Keratinocyte (primary cell): ENCODE data around the gene RPS16. TPM values are rescaled to one million over a fixed set of nuclear protein-coding genes. Genes with fewer than 3 reads are reported as not detected.

Experiments used
- DNase-seq: peaks from one replicate; pipeline ENCODE4 v3.0.0-alpha.2; 2011; ENCODE audit warnings: low read depth, missing footprints, low spot score
- FAIRE-seq: peaks from 2 replicates; lab custom pipeline; 2011; peaks lifted over from hg19 to GRCh38; lab: Jason Lieb, UNC
- H2AFZ ChIP-seq: 2 replicates; pipeline ENCODE4 v1.6.0; 2012; ENCODE audit warnings: low read length, control low read depth, inconsistent platforms; ENCODE audit not compliant: control insufficient read depth
- H3K27ac ChIP-seq: 2 replicates; pipeline ENCODE4 v1.5.1; 2011; ENCODE audit warnings: low read length; ENCODE audit not compliant: control insufficient read depth, insufficient read depth
- H3K27me3 ChIP-seq: 3 replicates; pipeline ENCODE4 v1.6.0; 2011; ENCODE audit warnings: low read length; ENCODE audit not compliant: control insufficient read depth, insufficient read depth; ENCODE audit errors: extremely low read depth
- H3K36me3 ChIP-seq, 2 experiments: 2 replicates in 1 of 2; 3 replicates in 1 of 2; pipeline ENCODE4 v1.5.1; 2011; ENCODE audit warnings: low read length in 2 of 2, mild to moderate bottlenecking in 1 of 2; ENCODE audit not compliant: control insufficient read depth in 2 of 2, insufficient read depth in 2 of 2; ENCODE audit errors: extremely low read depth in 1 of 2
- H3K4me1 ChIP-seq: 3 replicates; pipeline ENCODE4 v1.5.1; 2011; ENCODE audit warnings: low read length; ENCODE audit not compliant: control insufficient read depth, insufficient read depth; ENCODE audit errors: extremely low read depth
- H3K4me2 ChIP-seq: 3 replicates; pipeline ENCODE4 v1.6.0; 2011; ENCODE audit warnings: low read depth, low read length; ENCODE audit not compliant: control insufficient read depth, insufficient read depth; ENCODE audit errors: extremely low read depth
- H3K4me3 ChIP-seq, 3 experiments: fragments of 200-600 bp in 1 of 3; sonication (generic) in 1 of 3; 2 replicates in 2 of 3; 3 replicates in 1 of 3; pipeline ENCODE4 v1.5.1; 2011 to 2016; ENCODE audit warnings: low read length in 3 of 3, mild to moderate bottlenecking in 3 of 3, control low read depth in 2 of 3, inconsistent platforms in 1 of 3, low read depth in 1 of 3, mixed read lengths in 1 of 3, mixed run types in 1 of 3, moderate library complexity in 1 of 3; ENCODE audit not compliant: control insufficient read depth in 2 of 3, insufficient read depth in 2 of 3; ENCODE audit errors: extremely low read depth in 1 of 3
- H3K79me2 ChIP-seq: 2 replicates; pipeline ENCODE4 v1.6.0; 2012; ENCODE audit warnings: low read length; ENCODE audit not compliant: control insufficient read depth, insufficient read depth
- H3K9ac ChIP-seq: 3 replicates; pipeline ENCODE4 v1.6.0; 2011; ENCODE audit warnings: low read length; ENCODE audit not compliant: control insufficient read depth, insufficient read depth; ENCODE audit errors: extremely low read depth
- H3K9me1 ChIP-seq: 3 replicates; pipeline ENCODE4 v1.6.0; 2011; ENCODE audit warnings: low read length; ENCODE audit not compliant: control insufficient read depth, insufficient read depth; ENCODE audit errors: extremely low read depth
- H3K9me3 ChIP-seq: 2 replicates; pipeline ENCODE4 v1.5.1; 2012; ENCODE audit warnings: low read depth, low read length; ENCODE audit not compliant: control insufficient read depth
- H4K20me1 ChIP-seq: 3 replicates; pipeline ENCODE4 v1.6.0; 2011; ENCODE audit warnings: low read length; ENCODE audit not compliant: control insufficient read depth, insufficient read depth; ENCODE audit errors: extremely low read depth
- EZH2 ChIP-seq: IDR thresholded peaks from one replicate; pipeline ENCODE4 v1.6.1; 2012; ENCODE audit warnings: inconsistent platforms, mild to moderate bottlenecking, low read length, moderate library complexity
- dilution Hi-C: fragments of 300-500 bp; cut with MboI; formaldehyde crosslinking; loops from one replicate; pipeline ENCODE4 v1.7.0; 2020; ENCODE audit warnings: low sequenced_read_pairs; ENCODE audit not compliant: extremely low pct_ligation_motif_present
- polyA minus RNA-seq, 3 experiments: library from RNA; depleted of rRNA, polyadenylated mRNA; stranded (reverse); fragments of >200 nt; gene quantifications; 1 replicate in 1 of 3; 2 replicates in 1 of 3; 3 replicates in 1 of 3; pipeline ENCODE4 v1.2.3, GENCODE V29; 2011
- polyA plus RNA-seq, 5 experiments: library from polyadenylated mRNA; depleted of rRNA in 3 of 5; stranded (reverse) in 3 of 5; stranded (forward) in 1 of 5; unstranded in 1 of 5; fragments of >200 nt; gene quantifications; 1 replicate in 1 of 5; 2 replicates in 3 of 5; 3 replicates in 1 of 5; pipeline versions ENCODE4 v1.2.1 to v1.2.3, GENCODE V29; 2011 to 2012; ENCODE audit warnings: missing spikeins in 2 of 5, low read depth in 1 of 5, low replicate concordance in 1 of 5
- TF ChIP-seq, protein P1 (sequence below), 3 experiments: IDR thresholded peaks in 1 of 3; conservative IDR thresholded peaks in 1 of 3; optimal IDR thresholded peaks in 1 of 3; 2 replicates in 2 of 3; 3 replicates in 1 of 3; pipeline versions ENCODE3 to v1.5.1; 2011; ENCODE audit warnings: low read length in 3 of 3, mild to moderate bottlenecking in 3 of 3, moderate library complexity in 2 of 3, control low read depth in 1 of 3, inconsistent platforms in 1 of 3; ENCODE audit not compliant: insufficient read depth in 2 of 3; ENCODE audit errors: extremely low read depth in 1 of 3

The RPS16 gene
- polyA plus RNA-seq = 1,323 to 2,302 TPM (median 1,614 TPM) in 3 replicates
- 343 TPM for polyA plus RNA-seq (2011; ENCODE audit: low read depth)
- polyA plus RNA-seq (2011; cell fraction: cytosol; rRNA removed) = 1,568 and 2,617 TPM in 2 replicates
- polyA plus RNA-seq (2011; cell fraction: nucleus; rRNA removed) = 776 and 828 TPM in 2 replicates
- polyA plus RNA-seq (2012; ENCODE audit: low replicate concordance) = 2,774 and 3,181 TPM in 2 replicates
- polyA minus RNA-seq = 1,316 to 1,952 TPM (median 1,376 TPM) in 3 replicates
- 2,828 TPM for polyA minus RNA-seq (2011; cell fraction: cytosol; rRNA and poly(A)+ RNA removed)
- 277 and 290 TPM in 2 replicates for polyA minus RNA-seq (2011; cell fraction: nucleus; rRNA and poly(A)+ RNA removed)

DNA sequence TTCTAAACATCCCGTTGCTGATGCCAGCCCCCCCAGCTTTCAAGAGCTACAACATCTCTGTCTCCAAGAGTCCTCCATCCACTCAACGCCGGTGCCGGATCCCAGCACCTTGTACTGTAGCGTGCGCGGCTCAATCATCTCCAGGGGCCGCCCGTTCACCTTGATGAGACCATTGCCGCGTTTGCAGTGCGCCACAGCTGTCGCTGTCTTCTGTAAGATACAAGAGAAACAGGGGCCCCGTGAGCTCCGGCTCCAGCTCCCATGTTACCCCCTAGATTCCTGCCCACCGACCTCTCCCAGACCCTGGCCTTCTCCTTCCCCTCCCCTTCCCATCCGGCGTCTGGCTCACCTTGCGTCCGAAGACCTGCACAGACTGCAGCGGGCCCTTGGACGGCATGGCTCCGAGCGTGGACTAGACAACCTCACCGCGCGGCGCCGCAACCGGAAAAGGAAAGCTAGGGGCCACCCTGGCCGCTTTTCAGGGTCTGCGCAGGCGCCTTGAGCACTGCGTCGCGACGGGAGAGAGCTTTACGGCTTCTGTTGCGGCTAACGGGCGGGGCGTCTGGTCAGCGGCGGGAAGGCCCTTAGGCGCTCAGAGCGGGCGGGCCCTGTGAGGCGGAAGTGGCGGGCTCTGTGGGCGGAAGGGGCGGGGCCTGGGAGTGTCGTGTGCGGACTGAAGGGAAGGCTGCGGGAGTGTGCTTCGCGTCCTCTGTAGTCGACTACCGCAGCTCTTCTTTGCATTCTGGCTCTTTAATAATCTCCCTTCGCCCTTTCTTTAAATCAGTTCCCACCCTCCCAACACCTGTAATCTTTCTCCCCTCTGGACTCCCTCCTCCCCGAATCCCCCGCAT lies at the start of gene RPS16:
TSS of gene RPS16 (minus strand) at position 451 of the 851 bp plus-strand sequence. CDS start at position 397, 54 bp downstream.
- TF ChIP-seq, protein P1, sequence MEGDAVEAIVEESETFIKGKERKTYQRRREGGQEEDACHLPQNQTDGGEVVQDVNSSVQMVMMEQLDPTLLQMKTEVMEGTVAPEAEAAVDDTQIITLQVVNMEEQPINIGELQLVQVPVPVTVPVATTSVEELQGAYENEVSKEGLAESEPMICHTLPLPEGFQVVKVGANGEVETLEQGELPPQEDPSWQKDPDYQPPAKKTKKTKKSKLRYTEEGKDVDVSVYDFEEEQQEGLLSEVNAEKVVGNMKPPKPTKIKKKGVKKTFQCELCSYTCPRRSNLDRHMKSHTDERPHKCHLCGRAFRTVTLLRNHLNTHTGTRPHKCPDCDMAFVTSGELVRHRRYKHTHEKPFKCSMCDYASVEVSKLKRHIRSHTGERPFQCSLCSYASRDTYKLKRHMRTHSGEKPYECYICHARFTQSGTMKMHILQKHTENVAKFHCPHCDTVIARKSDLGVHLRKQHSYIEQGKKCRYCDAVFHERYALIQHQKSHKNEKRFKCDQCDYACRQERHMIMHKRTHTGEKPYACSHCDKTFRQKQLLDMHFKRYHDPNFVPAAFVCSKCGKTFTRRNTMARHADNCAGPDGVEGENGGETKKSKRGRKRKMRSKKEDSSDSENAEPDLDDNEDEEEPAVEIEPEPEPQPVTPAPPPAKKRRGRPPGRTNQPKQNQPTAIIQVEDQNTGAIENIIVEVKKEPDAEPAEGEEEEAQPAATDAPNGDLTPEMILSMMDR (optimal IDR thresholded peaks at IDR 0.05 in 1 of 3, IDR thresholded peaks at IDR 0.05 in 1 of 3, conservative IDR thresholded peaks at IDR 0.05 in 1 of 3; ENCODE audit: extremely low read depth in 1 of 3, insufficient read depth in 2 of 3, low read length in 3 of 3) = no peak
- TF ChIP-seq EZH2 = no peak
- Histone ChIP-seq H3K79me2 (peaks cover 28% of the 10 kb centered on the region), H3K4me3 (peak within 1 kb of the TSS; percentile 92 to 99 (median 99)), H4K20me1 (peaks cover 15% of the 10 kb centered on the region), H3K27ac (peak within 1 kb of the TSS; percentile 91), H3K4me2 (peak within 1 kb of the TSS; percentile 99), H3K9ac (peak within 1 kb of the TSS; percentile 99), H3K36me3 (peaks cover 15 to 29% of the 10 kb centered on the region in 2 experiments), H2AFZ (peak within 1 kb of the TSS; percentile 1), H3K27me3 (no peaks in the 10 kb centered on the region), H3K4me1 (peaks cover 27% of the 10 kb centered on the region), H3K9me1 (peaks cover 9% of the 10 kb centered on the region), H3K9me3 (no peaks in the 10 kb centered on the region)
- peak; percentile 83 for DNase-seq
- no peak for FAIRE-seq
- dilution Hi-C loops = no loop called here

DNA sequence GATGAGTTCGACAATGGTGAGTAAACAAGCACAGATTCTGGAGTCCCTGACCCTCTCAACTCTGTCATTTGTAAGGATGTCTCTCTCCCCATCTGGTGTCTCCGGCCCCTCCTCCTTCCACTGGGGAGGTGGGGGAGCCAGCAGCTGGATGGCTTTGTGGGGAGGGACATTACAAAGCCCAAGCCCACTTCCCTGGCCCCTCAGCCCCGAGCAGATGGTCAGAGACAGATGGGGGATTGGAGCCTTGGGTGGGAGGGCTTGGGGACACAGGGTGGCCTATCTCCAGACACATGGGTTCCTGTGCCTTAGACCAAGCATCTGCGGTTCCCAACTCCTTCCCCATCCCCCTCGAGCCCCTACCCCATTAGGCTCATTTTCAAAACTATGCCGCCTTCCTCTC lies 47.4 kb upstream of the RPS16 start:
- TF ChIP-seq EZH2 = no peak
- TF ChIP-seq, protein P1 (optimal IDR thresholded peaks at IDR 0.05 in 1 of 3, IDR thresholded peaks at IDR 0.05 in 1 of 3, conservative IDR thresholded peaks at IDR 0.05 in 1 of 3; ENCODE audit: extremely low read depth in 1 of 3, insufficient read depth in 2 of 3, low read length in 3 of 3) = no peak
- Histone ChIP-seq H2AFZ (no peak overlapping the region), H3K4me1 (peaks cover 16% of the 10 kb centered on the region), H3K27me3 (no peaks in the 10 kb centered on the region), H3K9ac (no peak overlapping the region), H3K9me3 (no peaks in the 10 kb centered on the region), H3K4me3 (no peak overlapping the region), H3K36me3 (peaks cover 24 to 35% of the 10 kb centered on the region in 2 experiments), H3K9me1 (no peaks in the 10 kb centered on the region), H3K4me2 (no peak overlapping the region), H3K79me2 (peaks cover 33% of the 10 kb centered on the region), H4K20me1 (peaks cover 3% of the 10 kb centered on the region), H3K27ac (no peak overlapping the region)
- FAIRE-seq = no peak
- dilution Hi-C loops = no loop called here
- no peak for DNase-seq
